ENCODE results near the gene B3GNT4.
A peak's percentile ranks its signal among the peaks of the same experiment; 100 is the strongest.
"Not testable (repeated sequence)": the region's sequence is repeated elsewhere in the genome, so short reads cannot be mapped to it uniquely, and the experiment has no call there.

B3GNT4 gene

DNA sequence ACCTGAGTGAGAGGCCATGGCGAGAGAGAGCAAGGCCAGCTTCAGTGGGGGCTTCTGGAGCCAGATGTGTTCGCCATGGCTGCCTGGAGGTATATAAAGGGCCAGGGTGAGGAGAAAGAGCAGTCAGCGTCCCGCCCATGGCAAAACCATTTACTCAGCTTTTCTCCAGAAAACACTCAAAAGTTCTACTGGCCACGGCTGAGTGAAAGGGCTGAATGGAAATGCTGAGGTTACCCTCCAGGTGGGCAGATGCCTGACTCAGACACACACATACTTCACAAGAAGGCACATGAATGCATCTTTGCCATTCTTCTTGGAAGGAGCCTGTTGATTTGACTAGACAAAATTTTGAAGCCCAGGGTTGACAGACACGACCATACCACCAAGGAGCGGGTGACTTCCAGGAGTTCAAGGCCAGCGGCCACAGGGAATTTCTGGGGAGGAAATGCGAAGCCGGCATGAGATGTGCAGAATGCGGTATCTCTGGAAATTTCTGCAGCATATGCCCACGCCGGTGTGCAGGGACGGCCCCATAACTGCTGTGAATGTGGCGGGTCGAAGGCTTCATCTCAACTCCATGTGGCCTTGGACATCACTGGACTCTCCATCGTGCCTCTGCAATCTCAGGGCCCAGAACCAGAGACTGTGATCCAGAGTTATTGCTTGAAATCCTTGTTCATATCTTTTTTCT lies 29.2 kb upstream of the B3GNT4 start, which contains the start of gene IL31:
Gene IL31, minus strand, starts transcription at position 67 of the 691 bp plus-strand sequence. Its CDS starts 49 bp downstream, at position 18.
- TF ChIP-seq, protein P1, sequence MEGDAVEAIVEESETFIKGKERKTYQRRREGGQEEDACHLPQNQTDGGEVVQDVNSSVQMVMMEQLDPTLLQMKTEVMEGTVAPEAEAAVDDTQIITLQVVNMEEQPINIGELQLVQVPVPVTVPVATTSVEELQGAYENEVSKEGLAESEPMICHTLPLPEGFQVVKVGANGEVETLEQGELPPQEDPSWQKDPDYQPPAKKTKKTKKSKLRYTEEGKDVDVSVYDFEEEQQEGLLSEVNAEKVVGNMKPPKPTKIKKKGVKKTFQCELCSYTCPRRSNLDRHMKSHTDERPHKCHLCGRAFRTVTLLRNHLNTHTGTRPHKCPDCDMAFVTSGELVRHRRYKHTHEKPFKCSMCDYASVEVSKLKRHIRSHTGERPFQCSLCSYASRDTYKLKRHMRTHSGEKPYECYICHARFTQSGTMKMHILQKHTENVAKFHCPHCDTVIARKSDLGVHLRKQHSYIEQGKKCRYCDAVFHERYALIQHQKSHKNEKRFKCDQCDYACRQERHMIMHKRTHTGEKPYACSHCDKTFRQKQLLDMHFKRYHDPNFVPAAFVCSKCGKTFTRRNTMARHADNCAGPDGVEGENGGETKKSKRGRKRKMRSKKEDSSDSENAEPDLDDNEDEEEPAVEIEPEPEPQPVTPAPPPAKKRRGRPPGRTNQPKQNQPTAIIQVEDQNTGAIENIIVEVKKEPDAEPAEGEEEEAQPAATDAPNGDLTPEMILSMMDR (IDR thresholded peaks at IDR 0.05; ENCODE audit: low read depth, low read length): no peak
- no peak within 1 kb of the TSS for H3K4me3 ChIP-seq (ENCODE audit: low read depth, low read length)
- in situ Hi-C loops (cut with HindIII; ENCODE audit: low sequenced_read_pairs): no loop called here
- DNase-seq (ENCODE audit: low read depth, low spot score): no peak

DNA sequence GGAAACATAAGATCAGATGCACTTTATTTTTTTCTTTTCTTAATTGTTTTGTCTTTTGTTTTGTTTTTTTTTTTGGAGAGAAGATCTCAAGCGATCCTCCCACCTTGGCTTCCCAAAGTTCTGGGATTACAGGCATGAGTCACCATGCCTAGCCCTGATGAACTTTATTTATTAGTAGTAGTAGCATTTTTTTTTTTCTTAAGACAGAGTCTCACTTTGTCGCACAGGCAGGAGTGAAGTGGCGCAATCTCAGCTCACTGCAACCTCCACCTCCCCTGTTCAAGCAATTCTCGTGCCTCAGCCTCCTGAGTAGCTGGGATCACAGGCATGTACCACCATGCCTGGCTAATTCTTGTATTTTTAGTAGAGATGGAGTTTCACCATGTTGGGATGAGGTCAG lies 27.0 kb upstream of the B3GNT4 start:
- DNase-seq (ENCODE audit: low read depth, low spot score); in situ Hi-C loops (cut with HindIII; ENCODE audit: low sequenced_read_pairs); H3K4me3 ChIP-seq (ENCODE audit: low read depth, low read length): not testable (repeated sequence)

DNA sequence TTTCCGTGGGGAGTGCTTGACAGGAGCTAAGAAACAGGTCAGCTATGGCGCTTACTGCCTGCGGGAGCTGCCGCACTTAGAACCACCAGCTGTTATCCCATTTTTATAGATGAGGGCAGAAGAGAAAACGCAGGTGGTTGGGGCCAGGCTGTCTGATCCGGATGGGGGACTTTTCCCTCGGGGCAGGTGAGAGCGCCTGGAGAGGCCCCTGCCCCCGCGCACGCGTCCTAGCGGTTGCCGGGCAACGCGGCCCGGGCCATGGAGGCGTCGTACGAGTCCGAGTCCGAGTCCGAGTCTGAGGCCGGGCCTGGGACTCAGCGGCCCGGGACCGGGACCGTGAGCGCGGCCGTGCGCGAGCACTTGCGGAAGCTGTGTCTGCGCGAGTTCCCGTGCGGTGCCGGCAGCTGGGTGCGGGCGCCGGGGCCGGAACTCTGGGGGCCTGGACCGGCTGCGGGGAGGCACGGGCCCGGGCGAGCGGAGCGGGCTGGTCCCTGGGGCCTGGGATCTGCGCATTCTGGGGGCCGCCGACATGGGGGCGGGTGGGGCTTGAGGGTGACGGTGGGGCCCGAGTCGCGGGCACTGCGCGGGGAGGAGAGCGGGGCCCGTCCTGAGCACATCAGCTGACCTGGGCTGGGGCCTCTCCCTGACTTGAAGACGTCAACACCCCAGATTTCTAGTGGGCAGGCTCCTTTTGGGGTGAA lies 20.5 kb upstream of the B3GNT4 start, which contains the start of gene LRRC43:
Gene LRRC43, plus strand, starts transcription at position 237 of the 701 bp plus-strand sequence. Its CDS starts 22 bp downstream, at position 259.
- TF ChIP-seq, protein P1 (IDR thresholded peaks at IDR 0.05; ENCODE audit: low read depth, low read length): no peak
- in situ Hi-C loops (cut with HindIII; ENCODE audit: low sequenced_read_pairs): no loop called here
- peak; percentile 9 for DNase-seq (ENCODE audit: low read depth, low spot score)
- H3K4me3 ChIP-seq (ENCODE audit: low read depth, low read length): peak within 1 kb of the TSS; percentile 38

DNA sequence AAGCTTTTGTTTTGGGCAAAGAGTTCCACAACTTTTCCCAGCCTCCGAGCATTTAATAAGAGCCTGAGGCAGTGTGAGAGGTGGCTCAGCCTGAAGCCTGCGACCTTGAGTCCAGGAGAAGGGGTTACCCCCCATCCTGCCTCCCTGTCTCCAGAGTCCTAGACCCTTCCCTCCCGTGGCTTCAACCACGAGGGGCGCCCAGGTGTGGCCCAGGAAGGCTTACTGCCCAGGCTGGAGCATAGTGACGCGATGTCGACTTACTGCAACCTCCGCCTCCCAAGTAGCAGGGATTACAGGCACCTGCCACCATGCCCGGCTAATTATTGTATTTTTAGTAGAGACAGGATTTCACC lies 19.9 kb upstream of the B3GNT4 start:
- DNase-seq (ENCODE audit: low read depth, low spot score): no peak
- H3K4me3 ChIP-seq (ENCODE audit: low read depth, low read length): peak overlapping the region; percentile 38

DNA sequence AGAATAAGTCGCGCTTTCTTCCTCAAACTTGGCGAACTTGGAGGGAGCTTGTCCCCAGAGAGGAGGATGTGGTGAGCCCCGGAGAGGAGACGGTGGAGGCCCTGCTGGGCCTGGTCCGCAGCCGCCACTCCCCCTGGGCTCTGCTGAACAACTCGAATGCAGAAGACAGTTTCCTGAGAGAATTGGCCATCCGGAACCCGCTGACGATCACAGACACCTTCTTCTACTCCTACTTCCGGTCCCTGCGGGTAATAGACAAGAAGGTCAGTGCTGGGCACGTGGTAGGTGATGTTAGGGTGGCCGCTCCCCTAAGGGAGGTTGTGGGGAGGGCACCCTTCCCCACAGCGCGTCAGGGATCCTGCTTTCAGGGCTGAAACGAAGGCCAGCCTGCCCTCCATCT lies 19.0 kb upstream of the B3GNT4 start:
- DNase-seq (ENCODE audit: low read depth, low spot score): no peak
- H3K4me3 ChIP-seq (ENCODE audit: low read depth, low read length): no peak overlapping the region
- TF ChIP-seq, protein P1 (IDR thresholded peaks at IDR 0.05; ENCODE audit: low read depth, low read length): no peak
- in situ Hi-C loops (cut with HindIII; ENCODE audit: low sequenced_read_pairs): no loop called here

More for the DNA sequence above, 19.9 kb upstream of the B3GNT4 start:
- in situ Hi-C loops (cut with HindIII; ENCODE audit: low sequenced_read_pairs): no loop called here
- TF ChIP-seq, protein P1 (IDR thresholded peaks at IDR 0.05; ENCODE audit: low read depth, low read length): no peak

DNA sequence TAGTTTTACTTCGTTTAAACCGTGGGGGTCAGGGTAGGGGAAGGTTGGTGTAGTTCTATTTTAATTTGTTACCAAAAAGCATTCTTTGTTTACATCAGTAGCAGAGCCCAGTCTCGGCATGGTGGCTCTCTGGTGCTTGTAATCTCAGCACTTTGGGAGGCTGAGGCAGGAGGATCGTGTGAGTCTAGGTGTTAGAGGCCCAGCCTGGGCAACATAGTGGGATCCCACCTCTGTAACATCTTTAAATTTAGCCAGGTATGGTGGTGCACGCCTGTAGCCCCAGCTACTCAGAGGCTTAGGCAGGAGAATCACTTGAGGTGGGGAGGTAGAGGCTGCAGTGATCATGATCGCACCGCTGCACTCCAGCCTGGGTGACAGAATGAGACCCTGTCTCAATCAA lies 18.4 kb upstream of the B3GNT4 start:
- TF ChIP-seq, protein P1 (IDR thresholded peaks at IDR 0.05; ENCODE audit: low read depth, low read length): no peak

DNA sequence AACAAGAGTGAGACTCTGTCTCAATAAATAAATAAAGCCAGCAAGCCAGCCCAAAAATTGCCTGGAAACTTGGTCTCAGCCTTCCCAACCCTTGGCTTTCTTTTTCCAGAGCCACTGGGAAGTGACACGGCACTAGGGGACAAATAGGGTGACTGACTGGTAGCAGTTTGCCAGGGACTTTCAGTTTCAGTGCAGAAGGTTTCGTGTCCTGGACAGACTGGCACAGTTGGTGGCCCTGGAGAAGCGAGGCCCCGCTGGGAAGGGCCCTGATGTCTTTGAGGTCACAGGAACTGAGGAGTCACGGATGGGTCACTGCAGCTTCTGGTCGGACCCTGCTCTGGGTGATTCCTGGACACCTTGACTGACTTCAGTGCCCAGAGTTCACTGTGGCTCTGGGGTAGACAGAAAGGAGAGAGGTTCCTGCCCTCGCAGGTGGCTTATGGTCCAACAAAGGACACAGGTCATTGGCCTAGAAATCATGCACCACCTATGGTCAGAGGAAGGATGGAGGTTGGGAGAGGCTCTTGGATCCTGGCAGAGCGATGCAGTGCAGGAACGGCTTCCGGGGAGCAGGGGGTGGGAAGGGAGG lies 17.9 kb upstream of the B3GNT4 start:
- TF ChIP-seq, protein P1 (IDR thresholded peaks at IDR 0.05; ENCODE audit: low read depth, low read length): no peak
- H3K4me3 ChIP-seq (ENCODE audit: low read depth, low read length): no peak overlapping the region
- DNase-seq (ENCODE audit: low read depth, low spot score): no peak
- in situ Hi-C loops (cut with HindIII; ENCODE audit: low sequenced_read_pairs): no loop called here

More for the DNA sequence above, 18.4 kb upstream of the B3GNT4 start:
- no peak overlapping the region for H3K4me3 ChIP-seq (ENCODE audit: low read depth, low read length)
- DNase-seq (ENCODE audit: low read depth, low spot score): no peak
- in situ Hi-C loops (cut with HindIII; ENCODE audit: low sequenced_read_pairs): no loop called here

Measured in astrocyte of the spinal cord (primary cell).